Measurements from ENCODE around the gene RAPSN.

RAPSN gene

GRCh38 chr11:47391077-47391583, 57.8 kb downstream of the RAPSN start:
- DNase-seq, result peak in 2 of 56 donors; percentile 31 to 34

GRCh38 chr11:47390422-47390760, 58.5 kb downstream of the RAPSN start:
- DNase-seq, result no peak

- no peak for DNase-seq
Measured at GRCh38 chr11:47389577-47390421, 59.1 kb downstream of the RAPSN start.

- no peak for DNase-seq
Measured at GRCh38 chr11:47388697-47389576, 60.0 kb downstream of the RAPSN start.

- no peak for DNase-seq
Measured at GRCh38 chr11:47387944-47388696, 60.8 kb downstream of the RAPSN start.
